Neural cell (in vitro differentiated cells): ENCODE results near the gene TRAPPC10. TPM values are rescaled to one million over a fixed set of nuclear protein-coding genes. Genes with fewer than 3 reads are reported as not detected.
A peak's percentile ranks its signal among the peaks of the same experiment; 100 is the strongest.

Experiments
- H2AFZ ChIP-seq: fragments of 200-600, 300-800 bp; sonication (generic), shearing (Covaris generic); 2 replicates; pipeline ENCODE4 v1.6.0; 2014; ENCODE audit warnings: low read depth, mild to moderate bottlenecking, antibody characterized with exemption, low read length, moderate library complexity
- H3F3A ChIP-seq: fragments of 200-600 bp; shearing (Covaris generic); 2 replicates; pipeline ENCODE4 v1.6.1; 2016; ENCODE audit warnings: mild to moderate bottlenecking, moderate library complexity, mixed read lengths, antibody characterized with exemption, low read length; ENCODE audit not compliant: insufficient read depth, poor library complexity, severe bottlenecking
- H3K27ac ChIP-seq: fragments of 200-600, 300-800 bp; sonication (generic), shearing (Covaris generic); 2 replicates; pipeline ENCODE4 v1.5.1; 2014; ENCODE audit warnings: mild to moderate bottlenecking, low read length, moderate library complexity
- H3K27me3 ChIP-seq: fragments of 300-800, 200-600 bp; sonication (generic), shearing (Covaris generic); 2 replicates; pipeline ENCODE4 v1.6.0; 2014; ENCODE audit warnings: mild to moderate bottlenecking, low read depth, low read length, moderate library complexity; ENCODE audit not compliant: insufficient read depth
- H3K36me3 ChIP-seq: fragments of 300-800, 200-600 bp; sonication (generic), shearing (Covaris generic); 2 replicates; pipeline ENCODE4 v1.5.1; 2014; ENCODE audit warnings: mild to moderate bottlenecking, antibody characterized with exemption, low read length, moderate library complexity; ENCODE audit not compliant: insufficient read depth
- H3K4me2 ChIP-seq: fragments of 300-800, 200-600 bp; sonication (generic), shearing (Covaris generic); 2 replicates; pipeline ENCODE4 v1.6.0; 2014; ENCODE audit warnings: mild to moderate bottlenecking, low read length
- H3K4me3 ChIP-seq: fragments of 300-800, 200-600 bp; sonication (generic), shearing (Covaris generic); 2 replicates; pipeline ENCODE4 v1.5.1; 2014; ENCODE audit warnings: mild to moderate bottlenecking, low read length, moderate library complexity
- H3K79me2 ChIP-seq: fragments of 200-600 bp; shearing (Covaris generic); replicated peaks from 2 replicates; pipeline ENCODE4 v1.6.0; 2014; ENCODE audit warnings: mild to moderate bottlenecking, low read length, moderate library complexity; ENCODE audit not compliant: insufficient read depth
- H3K9ac ChIP-seq: fragments of 300-800, 200-600 bp; sonication (generic), shearing (Covaris generic); 2 replicates; pipeline ENCODE4 v1.6.1; 2016; ENCODE audit warnings: mild to moderate bottlenecking, low read length, mixed read lengths
- H3K9me2 ChIP-seq: fragments of 200-600 bp; shearing (Covaris generic); 2 replicates; pipeline ENCODE4 v1.6.1; 2016; ENCODE audit warnings: mild to moderate bottlenecking, low read length, mixed read lengths; ENCODE audit not compliant: insufficient read depth
- H3K9me3 ChIP-seq: fragments of 200-600, 300-800 bp; sonication (generic), shearing (Covaris generic); 2 replicates; pipeline ENCODE4 v1.6.1; 2016; ENCODE audit warnings: mild to moderate bottlenecking, mixed run types, low read length, moderate library complexity, mixed read lengths
- H4K20me1 ChIP-seq: fragments of 200-600 bp; shearing (Covaris generic); 2 replicates; pipeline ENCODE4 v1.6.1; 2016; ENCODE audit warnings: mild to moderate bottlenecking, mixed run types; ENCODE audit not compliant: insufficient read depth
- EP300 ChIP-seq: fragments of 450-650 bp; conservative IDR thresholded peaks from 2 replicates; pipeline ENCODE4 v1.6.1; 2014; ENCODE audit warnings: antibody characterized with exemption, mild to moderate bottlenecking, moderate library complexity; ENCODE audit not compliant: poor library complexity, severe bottlenecking
- EZH2 ChIP-seq: fragments of 200-600, 300-800 bp; shearing (Covaris generic), sonication (generic); IDR thresholded peaks from 2 replicates; pipeline ENCODE4 v1.6.1; 2014; ENCODE audit warnings: antibody characterized with exemption, low read length, borderline replicate concordance, mild to moderate bottlenecking; ENCODE audit not compliant: insufficient read depth, poor library complexity, severe bottlenecking
- MXI1 ChIP-seq: fragments of 450-650 bp; conservative IDR thresholded peaks from 2 replicates; pipeline ENCODE4 v1.6.1; 2014; ENCODE audit warnings: antibody characterized with exemption, mild to moderate bottlenecking; ENCODE audit not compliant: poor library complexity, severe bottlenecking
- POLR2AphosphoS5 ChIP-seq: IDR thresholded peaks from 2 replicates; pipeline ENCODE4 v1.6.1; 2012
- RAD21 ChIP-seq: fragments of 450-650 bp; conservative IDR thresholded peaks from 2 replicates; pipeline ENCODE4 v1.6.1; 2014; ENCODE audit warnings: antibody characterized with exemption, mild to moderate bottlenecking, moderate library complexity
- SMC3 ChIP-seq: fragments of 450-650 bp; conservative IDR thresholded peaks from 2 replicates; pipeline ENCODE4 v1.6.1; 2014; ENCODE audit warnings: antibody characterized with exemption, mild to moderate bottlenecking, moderate library complexity; ENCODE audit not compliant: poor library complexity
- TAF1 ChIP-seq: IDR thresholded peaks from 2 replicates; pipeline ENCODE4 v1.6.1; 2012; ENCODE audit warnings: low read depth
- polyA plus RNA-seq: library from polyadenylated mRNA; depleted of rRNA; stranded (reverse); fragments of >200 nt; gene quantifications from 2 replicates; pipeline ENCODE4 v1.2.3, GENCODE V29; 2014
- TF ChIP-seq, protein P1 (sequence below): IDR thresholded peaks from 2 replicates; pipeline ENCODE4 v1.6.1; 2012; ENCODE audit warnings: borderline replicate concordance
- TF ChIP-seq, protein P2 (sequence below): fragments of 450-650 bp; IDR thresholded peaks from 2 replicates; pipeline ENCODE4 v1.5.1; 2014; ENCODE audit warnings: antibody characterized with exemption, mild to moderate bottlenecking, moderate library complexity; ENCODE audit not compliant: poor library complexity, severe bottlenecking

Gene TRAPPC10
- polyA plus RNA-seq, 1 donor from 2014 or later, result 17.8 TPM

DNA sequence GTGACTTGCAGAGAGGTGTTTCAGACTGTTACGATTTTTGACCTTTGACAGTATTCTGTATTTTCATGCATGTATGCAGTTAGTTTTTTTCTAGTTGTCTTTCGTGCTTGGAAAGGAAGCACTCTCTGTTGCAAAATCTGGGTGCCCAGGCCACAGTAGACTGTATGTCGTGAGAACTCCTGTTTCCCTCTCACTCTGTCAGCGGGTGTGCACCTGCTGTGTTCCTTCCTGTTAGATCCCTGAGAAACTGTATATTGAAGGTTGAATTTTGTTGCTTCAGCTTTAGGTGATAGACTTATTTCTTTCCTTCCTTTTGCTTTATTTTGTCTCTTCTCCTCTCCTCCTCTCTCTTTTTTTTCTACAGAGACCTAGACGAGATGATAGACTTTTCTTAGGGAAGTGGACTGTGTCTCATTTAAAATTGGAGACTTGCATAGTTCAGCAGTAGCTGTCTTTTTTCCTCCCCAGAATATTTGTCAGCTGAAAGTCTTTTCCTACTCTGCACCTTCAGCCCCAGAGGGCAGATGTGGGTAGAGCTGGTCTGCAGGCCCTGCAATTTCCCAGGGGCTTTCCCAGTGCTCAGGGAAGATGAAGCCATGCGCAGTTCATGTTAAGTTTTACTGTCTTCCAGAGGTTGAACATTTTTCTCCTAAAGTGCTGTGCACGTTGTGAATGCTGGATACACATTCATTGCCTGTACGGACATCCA is 1.4 kb downstream of the TRAPPC10 start:
- Histone ChIP-seq H3K79me2 (peaks cover 51% of the 10 kb centered on the region), H3K9ac (peak overlapping the region; percentile 69), H3K27me3 (no peaks in the 10 kb centered on the region), H2AFZ (no peak overlapping the region), H3K27ac (no peak overlapping the region), H3K9me2 (no peaks in the 10 kb centered on the region), H4K20me1 (no peaks in the 10 kb centered on the region), H3K4me2 (peak overlapping the region; percentile 56), H3K4me3 (peak overlapping the region; percentile 85), H3K9me3 (no peaks in the 10 kb centered on the region), H3F3A (no peaks in the 10 kb centered on the region), H3K36me3 (no peaks in the 10 kb centered on the region)
- TF ChIP-seq EZH2 (no peak), POLR2AphosphoS5 (no peak), TAF1 (no peak), MXI1 (no peak), EP300 (no peak), SMC3 (no peak), RAD21 (no peak)
- TF ChIP-seq, protein P1, sequence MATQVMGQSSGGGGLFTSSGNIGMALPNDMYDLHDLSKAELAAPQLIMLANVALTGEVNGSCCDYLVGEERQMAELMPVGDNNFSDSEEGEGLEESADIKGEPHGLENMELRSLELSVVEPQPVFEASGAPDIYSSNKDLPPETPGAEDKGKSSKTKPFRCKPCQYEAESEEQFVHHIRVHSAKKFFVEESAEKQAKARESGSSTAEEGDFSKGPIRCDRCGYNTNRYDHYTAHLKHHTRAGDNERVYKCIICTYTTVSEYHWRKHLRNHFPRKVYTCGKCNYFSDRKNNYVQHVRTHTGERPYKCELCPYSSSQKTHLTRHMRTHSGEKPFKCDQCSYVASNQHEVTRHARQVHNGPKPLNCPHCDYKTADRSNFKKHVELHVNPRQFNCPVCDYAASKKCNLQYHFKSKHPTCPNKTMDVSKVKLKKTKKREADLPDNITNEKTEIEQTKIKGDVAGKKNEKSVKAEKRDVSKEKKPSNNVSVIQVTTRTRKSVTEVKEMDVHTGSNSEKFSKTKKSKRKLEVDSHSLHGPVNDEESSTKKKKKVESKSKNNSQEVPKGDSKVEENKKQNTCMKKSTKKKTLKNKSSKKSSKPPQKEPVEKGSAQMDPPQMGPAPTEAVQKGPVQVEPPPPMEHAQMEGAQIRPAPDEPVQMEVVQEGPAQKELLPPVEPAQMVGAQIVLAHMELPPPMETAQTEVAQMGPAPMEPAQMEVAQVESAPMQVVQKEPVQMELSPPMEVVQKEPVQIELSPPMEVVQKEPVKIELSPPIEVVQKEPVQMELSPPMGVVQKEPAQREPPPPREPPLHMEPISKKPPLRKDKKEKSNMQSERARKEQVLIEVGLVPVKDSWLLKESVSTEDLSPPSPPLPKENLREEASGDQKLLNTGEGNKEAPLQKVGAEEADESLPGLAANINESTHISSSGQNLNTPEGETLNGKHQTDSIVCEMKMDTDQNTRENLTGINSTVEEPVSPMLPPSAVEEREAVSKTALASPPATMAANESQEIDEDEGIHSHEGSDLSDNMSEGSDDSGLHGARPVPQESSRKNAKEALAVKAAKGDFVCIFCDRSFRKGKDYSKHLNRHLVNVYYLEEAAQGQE, result no peak
- TF ChIP-seq, protein P2, sequence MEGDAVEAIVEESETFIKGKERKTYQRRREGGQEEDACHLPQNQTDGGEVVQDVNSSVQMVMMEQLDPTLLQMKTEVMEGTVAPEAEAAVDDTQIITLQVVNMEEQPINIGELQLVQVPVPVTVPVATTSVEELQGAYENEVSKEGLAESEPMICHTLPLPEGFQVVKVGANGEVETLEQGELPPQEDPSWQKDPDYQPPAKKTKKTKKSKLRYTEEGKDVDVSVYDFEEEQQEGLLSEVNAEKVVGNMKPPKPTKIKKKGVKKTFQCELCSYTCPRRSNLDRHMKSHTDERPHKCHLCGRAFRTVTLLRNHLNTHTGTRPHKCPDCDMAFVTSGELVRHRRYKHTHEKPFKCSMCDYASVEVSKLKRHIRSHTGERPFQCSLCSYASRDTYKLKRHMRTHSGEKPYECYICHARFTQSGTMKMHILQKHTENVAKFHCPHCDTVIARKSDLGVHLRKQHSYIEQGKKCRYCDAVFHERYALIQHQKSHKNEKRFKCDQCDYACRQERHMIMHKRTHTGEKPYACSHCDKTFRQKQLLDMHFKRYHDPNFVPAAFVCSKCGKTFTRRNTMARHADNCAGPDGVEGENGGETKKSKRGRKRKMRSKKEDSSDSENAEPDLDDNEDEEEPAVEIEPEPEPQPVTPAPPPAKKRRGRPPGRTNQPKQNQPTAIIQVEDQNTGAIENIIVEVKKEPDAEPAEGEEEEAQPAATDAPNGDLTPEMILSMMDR, result no peak

DNA sequence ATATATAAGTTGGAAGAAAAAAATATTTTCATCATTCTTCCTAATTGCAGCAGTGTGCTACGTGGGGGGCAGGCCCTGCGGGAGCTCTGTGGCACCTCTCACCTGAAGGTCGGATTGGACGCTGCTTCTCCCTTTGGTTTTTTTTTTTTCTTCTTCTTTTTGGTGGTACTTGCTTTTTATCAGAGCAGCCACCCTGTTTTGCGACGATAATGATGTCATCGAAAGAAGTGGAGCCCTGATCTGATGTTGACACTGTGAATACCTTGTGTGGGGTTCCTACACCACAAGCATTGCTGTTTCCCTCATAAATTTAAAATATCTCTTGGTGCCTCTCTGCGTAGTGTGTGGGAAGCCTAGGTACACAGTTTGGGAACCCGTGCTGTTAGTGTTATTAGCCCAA is 5.5 kb downstream of the TRAPPC10 start:
- TF ChIP-seq, protein P1, result no peak
- no peak for TF ChIP-seq EZH2
- no peak for TF ChIP-seq TAF1
- no peak for TF ChIP-seq SMC3
- TF ChIP-seq, protein P2, result no peak
- TF ChIP-seq MXI1, result no peak
- TF ChIP-seq RAD21, result no peak
- no peak for TF ChIP-seq POLR2AphosphoS5
- no peak for TF ChIP-seq EP300
- Histone ChIP-seq H3K36me3 (no peaks in the 10 kb centered on the region), H3K27ac (no peak overlapping the region), H3K27me3 (no peaks in the 10 kb centered on the region), H3K79me2 (peaks cover 65% of the 10 kb centered on the region), H3K9me2 (no peaks in the 10 kb centered on the region), H3F3A (no peaks in the 10 kb centered on the region), H3K4me2 (no peak overlapping the region), H3K9me3 (no peaks in the 10 kb centered on the region), H2AFZ (no peak overlapping the region), H3K4me3 (no peak overlapping the region), H4K20me1 (no peaks in the 10 kb centered on the region), H3K9ac (no peak overlapping the region)
